ENCODE data around the gene COL26A1. TPM values are rescaled to one million over a fixed set of nuclear protein-coding genes. Genes with fewer than 3 reads are reported as not detected.

Gene COL26A1
- total and polyA plus RNA-seq, 2 of the 4 experiments (the other 2 are of a cell fraction), result not detected

DNA sequence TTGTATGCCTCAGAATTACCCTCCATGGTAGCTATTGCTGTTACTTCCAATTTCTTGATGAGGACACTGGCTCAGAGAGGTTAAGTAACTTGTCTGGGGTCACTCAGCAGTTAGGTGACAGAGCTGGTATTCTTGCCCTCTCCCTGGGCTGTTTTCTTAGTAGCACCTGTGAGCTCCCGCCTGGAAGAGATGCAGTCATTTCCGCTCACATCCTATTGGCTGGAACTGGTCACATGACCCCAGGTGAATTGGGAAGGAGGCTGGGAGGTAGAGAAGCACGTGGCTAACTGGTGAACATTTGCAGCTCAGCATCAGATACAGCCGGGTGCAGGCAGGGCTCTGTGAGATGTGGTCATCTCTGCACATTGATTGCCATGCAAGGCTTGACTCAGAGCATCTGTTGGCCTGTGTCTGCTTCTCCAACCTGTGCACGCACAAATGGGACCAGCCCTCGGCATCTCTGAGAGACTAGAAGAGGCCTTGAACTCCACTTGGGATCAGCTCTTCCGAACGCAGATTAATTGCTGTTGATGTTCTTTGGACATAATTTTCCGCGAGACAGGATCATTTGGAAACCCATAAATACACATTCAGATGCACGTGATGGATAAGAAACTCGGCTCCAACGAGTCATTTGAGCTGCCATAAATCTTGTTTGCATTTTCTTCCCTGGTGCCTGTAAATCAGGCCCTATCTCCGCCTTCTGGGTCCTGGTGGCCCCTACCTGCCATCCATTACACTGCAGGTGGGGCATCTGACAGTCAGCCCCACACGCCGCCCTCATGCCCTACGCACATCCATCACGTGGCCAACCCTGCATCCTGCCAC lies 223.6 kb downstream of the COL26A1 start:
- no peak overlapping the region for H2AK5ac ChIP-seq (ENCODE audit: low read depth, low read length)
- no peak overlapping the region for H4K8ac ChIP-seq (ENCODE audit: low read depth in 2 of 2, low read length in 2 of 2)
- no peak overlapping the region for H3K4me2 ChIP-seq (ENCODE audit: low read depth, low read length)
- H3K23ac ChIP-seq (ENCODE audit: low read depth, low read length), result no peak overlapping the region
- H3K18ac ChIP-seq (ENCODE audit: low read depth, low read length), result no peak overlapping the region
- H2AK9ac ChIP-seq (replicated peaks; ENCODE audit: low read depth, low read length, poor library complexity), result no peak overlapping the region
- no peak overlapping the region for H2BK20ac ChIP-seq (ENCODE audit: low read depth, low read length)
- no peak overlapping the region for H2BK5ac ChIP-seq (ENCODE audit: low read depth, low read length, poor library complexity, severe bottlenecking)
- 40% methylated on average over 13 of the region's 18 CpGs; no CpG with 5 or more reads in 1 of the 2 experiments for WGBS, 2 experiments (ENCODE audit: extremely low coverage in 2 of 2, insufficient read length in 1 of 2)
- no peak overlapping the region for H3K9ac ChIP-seq (ENCODE audit: low read depth, low read length)
- H4K91ac ChIP-seq (ENCODE audit: insufficient read depth, low read depth, low read length), result no peak overlapping the region
- no peak overlapping the region for H3K56ac ChIP-seq (ENCODE audit: extremely low read depth, insufficient read depth, low read length)
- H3K79me1 ChIP-seq (ENCODE audit: low read depth in 1 of 2, low read length in 2 of 2), result no peaks in the 10 kb centered on the region
- no peak overlapping the region for H3K14ac ChIP-seq (replicated peaks; ENCODE audit: low read depth, low read length)
- H2BK15ac ChIP-seq (ENCODE audit: low read depth, low read length), result no peak overlapping the region
- H3K4me3 ChIP-seq (ENCODE audit: insufficient read depth, low read depth, low read length), result no peak overlapping the region
- DNase-seq (no peak), ATAC-seq (ENCODE audit: low read depth) (no peak)
- no TSS peak for BruUV-seq (replicated peaks)
- H2AFZ ChIP-seq (replicated peaks; ENCODE audit: low read length, poor library complexity), result no peak overlapping the region
- H3K27ac ChIP-seq (ENCODE audit: insufficient read depth, low read length), result no peak overlapping the region
- no peak overlapping the region for H2BK120ac ChIP-seq (ENCODE audit: low read depth, low read length)
- peaks cover 23% of the 10 kb centered on the region for H3K27me3 ChIP-seq (ENCODE audit: control insufficient read depth, insufficient read depth, low read length)
- ChIA-PET POLR2A (ENCODE audit: unreplicated experiment) (no interaction called here), CTCF (interaction anchor here (1.2 kb wide), 2 partner anchors 15 to 17 kb away, joined by 3 read pairs; no protein-coding TSS in a partner anchor)
- intact Hi-C loops (cut with micrococcal nuclease), result no loop called here
- no peaks in the 10 kb centered on the region for H3K36me3 ChIP-seq (ENCODE audit: control insufficient read depth, insufficient read depth, low read length)
- in situ Hi-C loops (cut with MboI; ENCODE audit: low sequenced_read_pairs), result no loop called here
- no peak overlapping the region for H4K5ac ChIP-seq (ENCODE audit: low read depth, low read length)
- no peak overlapping the region for H3K4ac ChIP-seq (ENCODE audit: low read depth, low read length)
- peaks cover 2% of the 10 kb centered on the region; the same call in 1 of the 2 replicates for H3K4me1 ChIP-seq (ENCODE audit: control insufficient read depth, insufficient read depth, low read length)
- peaks cover 7% of the 10 kb centered on the region; the same call in 1 of the 2 replicates for H3K9me3 ChIP-seq (ENCODE audit: control insufficient read depth, insufficient read depth, low read length)
- no peaks in the 10 kb centered on the region for H4K20me1 ChIP-seq (ENCODE audit: insufficient read depth, low read length)
- dilution Hi-C loops (cut with HindIII; ENCODE audit: low sequenced_read_pairs, unreplicated experiment), result no loop called here
- no peaks in the 10 kb centered on the region for H3K9me1 ChIP-seq (ENCODE audit: insufficient read depth, low read length)
- no peak for TF ChIP-seq CTCF (conservative IDR thresholded peaks at IDR 0.05; ENCODE audit: low read depth, low read length)
- TF ChIP-seq ELK1 (IDR thresholded peaks at IDR 0.05; ENCODE audit: borderline replicate concordance, low read depth, low read length), result no peak
- TF ChIP-seq, protein P1, sequence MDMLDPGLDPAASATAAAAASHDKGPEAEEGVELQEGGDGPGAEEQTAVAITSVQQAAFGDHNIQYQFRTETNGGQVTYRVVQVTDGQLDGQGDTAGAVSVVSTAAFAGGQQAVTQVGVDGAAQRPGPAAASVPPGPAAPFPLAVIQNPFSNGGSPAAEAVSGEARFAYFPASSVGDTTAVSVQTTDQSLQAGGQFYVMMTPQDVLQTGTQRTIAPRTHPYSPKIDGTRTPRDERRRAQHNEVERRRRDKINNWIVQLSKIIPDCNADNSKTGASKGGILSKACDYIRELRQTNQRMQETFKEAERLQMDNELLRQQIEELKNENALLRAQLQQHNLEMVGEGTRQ (IDR thresholded peaks at IDR 0.05; ENCODE audit: low read depth, low read length), result no peak
- no peak for TF ChIP-seq MAFK (IDR thresholded peaks at IDR 0.05; ENCODE audit: low read depth, low read length)
- TF ChIP-seq RFX5 (IDR thresholded peaks at IDR 0.05; ENCODE audit: low read depth, low read length), result no peak
- no peak for TF ChIP-seq RAD21 (IDR thresholded peaks at IDR 0.05; ENCODE audit: low read length)
- TF ChIP-seq MXI1 (IDR thresholded peaks at IDR 0.05; ENCODE audit: borderline replicate concordance, low read depth, low read length), result no peak
- TF ChIP-seq BHLHE40 (IDR thresholded peaks at IDR 0.05; ENCODE audit: low read depth, low read length), result no peak
- no peak for TF ChIP-seq SMC3 (IDR thresholded peaks at IDR 0.05; ENCODE audit: low read depth, low read length)
- TF ChIP-seq CEBPB (IDR thresholded peaks at IDR 0.05; ENCODE audit: low read depth, low read length), result no peak
- no peak for TF ChIP-seq MAZ (IDR thresholded peaks at IDR 0.05; ENCODE audit: borderline replicate concordance, low read depth, low read length)
- no peak for TF ChIP-seq RCOR1 (IDR thresholded peaks at IDR 0.05; ENCODE audit: insufficient replicate concordance, low read length)
- no peak for TF ChIP-seq NFE2L2 (IDR thresholded peaks at IDR 0.05; ENCODE audit: low read depth, low read length)
- no peak for TF ChIP-seq CHD1 (IDR thresholded peaks at IDR 0.05; ENCODE audit: low read depth, low read length)
